Activated naive CD4-positive, alpha-beta T cell treated with anti-CD3 and anti-CD28 coated beads, Interleukin-2, amount 50 U/mL, for 24 hours (primary cell): ENCODE measurements around the gene AHSG.
A peak's percentile ranks its signal among the peaks of the same experiment; 100 is the strongest.

Experiments
- H3K27ac Mint-ChIP-seq: one replicate; pipeline ENCODE4 v1.8.0; 2021; ENCODE audit warnings: mild to moderate bottlenecking, mixed read lengths
- H3K27me3 Mint-ChIP-seq: one replicate; pipeline ENCODE4 v1.8.0; 2021; ENCODE audit warnings: mixed read lengths
- H3K36me3 Mint-ChIP-seq: one replicate; pipeline ENCODE4 v1.8.0; 2021; ENCODE audit warnings: mixed read lengths
- H3K4me1 Mint-ChIP-seq: one replicate; pipeline ENCODE4 v1.8.0; 2021; ENCODE audit warnings: mixed read lengths
- H3K4me3 Mint-ChIP-seq: one replicate; pipeline ENCODE4 v1.8.0; 2021; ENCODE audit warnings: mild to moderate bottlenecking, mixed read lengths
- H3K9me3 Mint-ChIP-seq: one replicate; pipeline ENCODE4 v1.8.0; 2021; ENCODE audit warnings: mixed read lengths

Gene AHSG

DNA sequence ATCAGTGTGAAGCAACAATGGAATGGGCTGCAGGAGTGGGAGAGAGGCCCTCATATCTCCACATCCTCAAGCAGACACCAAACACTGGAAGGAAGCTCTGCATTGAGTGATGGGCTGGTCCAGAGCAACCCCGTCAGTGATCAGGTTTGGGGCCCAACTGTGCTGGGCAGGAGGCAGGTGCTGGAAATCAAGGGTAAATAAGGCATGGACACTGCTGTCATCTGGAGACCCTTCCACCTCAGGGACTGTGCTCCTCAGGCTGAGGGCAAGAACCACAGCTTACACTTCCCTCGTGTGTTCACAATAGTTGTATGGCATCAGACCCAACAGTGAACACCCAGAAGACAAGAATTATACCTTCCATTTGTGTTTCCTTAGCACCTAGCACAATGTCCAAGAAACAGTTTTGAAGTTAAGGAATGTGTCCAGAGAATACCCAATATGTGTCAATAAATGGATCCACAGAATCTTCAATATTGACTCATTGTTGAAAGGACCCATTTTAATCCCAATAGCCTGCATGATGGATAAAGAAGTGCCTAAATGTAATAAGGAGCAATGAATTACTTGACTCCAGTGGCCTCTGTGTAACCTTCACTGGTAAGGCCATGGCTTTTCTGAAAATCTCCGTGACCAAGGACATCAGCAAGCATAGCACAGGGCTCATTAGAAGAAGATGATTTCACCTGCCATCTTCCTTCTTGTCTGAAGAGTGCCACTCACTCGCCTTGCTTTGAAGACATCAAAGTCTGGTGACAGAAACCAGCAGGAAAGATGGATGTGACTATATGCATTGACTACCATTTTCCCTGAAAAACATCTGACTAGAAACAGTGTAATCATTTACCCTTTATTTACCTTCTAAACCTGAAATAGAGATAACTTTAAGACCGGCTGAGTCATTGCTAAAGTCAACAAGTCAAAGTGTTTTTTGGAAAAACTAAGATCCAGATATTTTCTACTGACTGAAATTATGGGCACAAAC is 7.0 kb upstream of the AHSG start:
- Mint-ChIP-seq H3K36me3 (no peaks in the 10 kb centered on the region), H3K4me1 (no peaks in the 10 kb centered on the region), H3K4me3 (no peak overlapping the region), H3K27ac (no peak overlapping the region), H3K27me3 (no peaks in the 10 kb centered on the region), H3K9me3 (no peaks in the 10 kb centered on the region)

DNA sequence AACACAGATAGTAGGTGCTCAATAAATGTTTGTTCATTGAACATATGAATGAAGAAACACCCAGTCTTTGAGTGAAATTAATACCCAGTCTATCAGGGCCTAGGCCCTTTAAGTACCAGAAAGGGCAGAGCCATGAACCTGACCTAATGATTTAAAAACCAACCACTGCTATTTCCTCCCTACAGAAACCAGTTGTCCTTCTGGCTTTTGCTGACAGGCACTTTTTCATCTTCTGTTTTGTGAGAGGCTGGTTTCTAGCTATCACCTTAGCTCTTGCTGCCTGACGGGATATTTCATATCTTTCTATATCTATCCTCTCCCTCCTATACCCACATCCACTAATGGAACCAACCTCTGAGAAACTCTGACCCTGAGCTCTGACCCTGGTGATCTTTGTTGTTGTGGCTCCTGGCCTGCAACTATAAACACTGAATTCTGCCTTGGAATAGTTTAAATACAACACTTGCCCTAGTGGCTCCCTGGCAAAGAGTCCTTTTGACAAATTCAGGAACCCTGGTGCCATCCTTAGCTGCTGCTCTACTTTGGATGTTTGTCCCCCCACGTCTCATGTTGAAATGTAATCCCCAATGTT is 4.1 kb upstream of the AHSG start:
- H3K4me1 Mint-ChIP-seq: no peaks in the 10 kb centered on the region
- no peaks in the 10 kb centered on the region for H3K9me3 Mint-ChIP-seq
- no peaks in the 10 kb centered on the region for H3K27me3 Mint-ChIP-seq
- no peak overlapping the region for H3K27ac Mint-ChIP-seq
- no peak overlapping the region for H3K4me3 Mint-ChIP-seq
- no peaks in the 10 kb centered on the region for H3K36me3 Mint-ChIP-seq

DNA sequence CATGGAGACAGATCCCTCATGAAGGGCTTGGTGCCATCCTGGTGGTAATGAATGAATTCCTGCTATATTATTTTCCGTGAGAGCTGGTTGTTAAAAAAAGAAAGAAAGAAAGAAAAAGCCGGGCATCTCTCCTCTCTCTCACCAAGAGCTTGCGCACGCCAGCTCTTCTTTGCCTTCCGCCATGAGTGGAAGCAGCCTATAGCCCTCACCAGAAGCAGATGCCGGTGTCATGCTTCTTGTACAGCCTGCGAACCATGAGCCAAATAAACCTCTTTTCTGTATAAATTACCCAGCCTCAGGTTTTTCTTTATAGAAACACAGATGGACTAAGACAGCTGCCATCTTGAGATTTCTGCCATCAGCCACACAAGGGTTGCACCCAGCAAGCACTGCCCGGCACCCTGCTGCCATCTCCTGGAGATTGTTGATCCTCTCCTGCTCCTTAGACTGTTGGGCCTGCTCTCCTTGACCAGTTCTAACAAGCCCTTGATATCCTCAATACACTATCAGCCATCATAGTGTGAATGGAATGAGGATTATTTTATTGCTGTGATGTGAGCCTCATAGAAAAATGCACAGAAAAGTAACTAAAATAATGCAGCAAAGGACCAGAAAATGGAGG is 3.5 kb upstream of the AHSG start:
- H3K27me3 Mint-ChIP-seq: peaks cover under 1% of the 10 kb centered on the region

DNA sequence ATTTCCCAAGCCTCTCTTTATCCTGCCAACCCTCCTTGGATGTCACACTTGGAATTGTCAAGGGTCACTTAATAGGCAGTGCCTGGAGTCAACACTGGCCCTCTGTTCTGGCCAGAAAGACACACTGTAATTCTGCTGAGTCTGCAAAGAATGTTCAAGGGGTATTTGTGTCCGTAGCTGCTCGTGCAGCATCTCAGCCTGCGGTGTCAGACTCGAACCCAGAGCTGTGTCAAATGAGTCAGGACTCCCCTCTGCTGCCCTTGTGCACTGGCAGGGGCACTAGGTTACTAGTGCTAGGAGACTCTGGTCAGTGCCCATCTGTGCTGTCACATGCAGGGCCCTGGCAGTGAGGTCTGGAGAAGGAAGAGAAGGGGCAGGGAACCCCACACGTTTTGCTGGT is 795 bp upstream of the AHSG start:
- Mint-ChIP-seq H3K27me3 (peaks cover 3% of the 10 kb centered on the region), H3K27ac (no peak overlapping the region), H3K36me3 (no peaks in the 10 kb centered on the region), H3K4me3 (no peak overlapping the region), H3K9me3 (no peaks in the 10 kb centered on the region), H3K4me1 (peaks cover 18% of the 10 kb centered on the region)

More for the DNA sequence above, 3.5 kb upstream of the AHSG start:
- H3K36me3 Mint-ChIP-seq: no peaks in the 10 kb centered on the region
- no peak overlapping the region for H3K27ac Mint-ChIP-seq
- no peaks in the 10 kb centered on the region for H3K9me3 Mint-ChIP-seq
- no peak overlapping the region for H3K4me3 Mint-ChIP-seq
- H3K4me1 Mint-ChIP-seq: peaks cover 2% of the 10 kb centered on the region

DNA sequence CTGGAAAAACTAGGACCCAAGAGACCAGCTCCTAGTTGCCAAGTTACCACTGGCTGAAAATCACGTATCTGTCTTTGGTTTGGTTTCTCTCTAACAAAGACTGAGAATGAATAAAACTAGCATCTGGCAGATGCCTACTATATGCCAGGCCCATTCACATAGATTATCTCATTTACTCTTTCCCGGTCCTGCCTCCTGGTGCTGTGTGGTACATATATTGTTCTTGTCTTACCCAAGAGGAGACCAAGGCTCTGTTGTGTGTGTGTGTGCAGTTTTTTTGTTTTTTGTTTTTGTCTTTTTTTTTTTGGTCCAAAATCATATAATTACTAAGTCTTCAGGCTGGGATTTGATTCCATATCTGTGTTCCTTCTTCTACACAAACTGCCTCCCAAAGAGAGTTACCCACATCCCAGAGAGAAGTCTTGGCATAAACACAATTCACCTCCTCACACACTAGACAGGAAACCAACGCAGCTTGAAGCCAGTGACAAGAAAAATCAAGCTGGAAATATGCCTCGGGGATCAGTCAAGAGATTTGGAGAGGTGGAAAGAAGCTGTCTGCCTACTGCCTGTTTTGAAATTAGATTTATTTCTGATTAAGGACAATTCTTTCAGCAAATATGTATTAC is 891 bp downstream of the AHSG start:
- Mint-ChIP-seq H3K27ac (peak overlapping the region; percentile 11), H3K4me3 (no peak overlapping the region)

DNA sequence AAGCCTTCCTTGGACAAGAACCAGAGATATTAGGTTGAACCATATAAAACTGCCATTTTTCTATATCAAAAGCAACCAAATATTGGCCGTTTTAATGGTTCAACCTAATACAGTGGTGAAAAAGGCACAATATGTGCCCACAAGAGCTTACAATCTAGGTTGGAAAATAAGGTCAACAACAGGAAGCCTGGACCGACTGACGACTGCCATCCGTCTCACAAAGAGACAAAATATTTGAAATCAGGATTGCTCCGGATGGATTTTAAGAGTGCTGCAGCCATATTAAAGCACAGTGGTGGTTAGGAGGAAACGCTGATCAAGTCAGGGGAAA is 1.4 kb downstream of the AHSG start:
- Mint-ChIP-seq H3K27ac (peak overlapping the region; percentile 11), H3K4me1 (peaks cover 28% of the 10 kb centered on the region), H3K4me3 (peak overlapping the region; percentile 9), H3K27me3 (peaks cover 12% of the 10 kb centered on the region), H3K9me3 (no peaks in the 10 kb centered on the region), H3K36me3 (no peaks in the 10 kb centered on the region)

More for the DNA sequence above, 891 bp downstream of the AHSG start:
- H3K9me3 Mint-ChIP-seq: no peaks in the 10 kb centered on the region
- H3K27me3 Mint-ChIP-seq: peaks cover 12% of the 10 kb centered on the region
- peaks cover 28% of the 10 kb centered on the region for H3K4me1 Mint-ChIP-seq
- no peaks in the 10 kb centered on the region for H3K36me3 Mint-ChIP-seq

DNA sequence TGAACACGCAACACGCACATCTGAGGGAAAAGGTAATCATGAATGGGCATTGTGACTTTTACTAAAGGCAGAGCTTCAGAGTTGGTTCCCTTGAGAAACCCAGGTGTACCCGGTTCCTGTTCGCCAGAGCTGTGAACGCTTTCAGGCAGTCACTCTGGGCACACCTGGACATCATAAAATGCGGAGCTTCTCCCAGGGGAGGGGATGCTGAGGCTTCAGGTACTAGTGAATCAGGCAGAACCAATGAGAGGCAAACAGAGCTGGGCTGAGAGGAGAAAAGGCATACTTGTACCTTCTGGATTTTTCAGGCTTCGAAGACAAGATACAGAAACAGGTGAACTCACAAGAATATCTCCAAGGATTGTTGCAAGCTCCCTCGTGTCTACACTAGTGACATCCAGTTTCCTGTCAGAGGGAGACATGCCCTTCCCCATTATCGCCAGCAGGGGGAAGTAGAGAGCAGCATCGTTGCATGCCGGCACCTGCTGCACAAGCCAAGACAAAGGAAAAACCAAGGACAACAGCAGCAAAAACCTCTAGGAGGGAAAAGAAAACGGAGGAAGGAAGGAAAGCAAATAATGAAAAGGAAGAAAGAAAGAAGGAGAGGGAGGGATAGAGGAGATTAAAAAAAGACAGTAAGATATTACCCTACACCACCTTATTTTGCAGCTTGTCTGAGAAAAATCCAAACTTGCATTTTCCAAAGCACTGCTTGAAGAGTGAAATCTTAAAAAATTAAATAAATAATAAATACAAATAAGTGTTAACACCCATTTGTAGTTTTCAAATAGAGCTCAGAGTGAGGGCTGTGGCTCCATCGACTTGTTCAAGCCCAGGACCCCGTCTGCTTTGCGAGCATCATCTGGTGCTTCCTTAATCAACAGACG is 2.0 kb downstream of the AHSG start:
- H3K9me3 Mint-ChIP-seq: no peaks in the 10 kb centered on the region
- H3K36me3 Mint-ChIP-seq: no peaks in the 10 kb centered on the region
- peak overlapping the region; percentile 9 for H3K4me3 Mint-ChIP-seq
- peaks cover 12% of the 10 kb centered on the region for H3K27me3 Mint-ChIP-seq
- H3K4me1 Mint-ChIP-seq: peaks cover 28% of the 10 kb centered on the region
- peak overlapping the region; percentile 31 for H3K27ac Mint-ChIP-seq

DNA sequence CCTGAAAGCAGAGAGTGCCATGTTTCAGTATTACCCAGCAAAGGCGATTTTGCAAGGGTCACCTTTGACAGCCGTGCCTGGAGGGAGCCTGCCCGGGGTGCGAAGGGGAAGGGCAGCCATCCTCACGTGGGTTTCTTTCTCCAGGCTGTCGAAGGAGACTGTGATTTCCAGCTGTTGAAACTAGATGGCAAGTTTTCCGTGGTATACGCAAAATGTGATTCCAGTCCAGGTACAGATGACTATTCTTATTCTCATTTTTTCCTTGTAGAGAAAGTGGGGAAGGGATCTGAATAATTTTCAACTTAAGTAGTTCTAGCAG is 3.4 kb downstream of the AHSG start:
- Mint-ChIP-seq H3K36me3 (no peaks in the 10 kb centered on the region), H3K9me3 (no peaks in the 10 kb centered on the region), H3K27ac (no peak overlapping the region), H3K4me3 (no peak overlapping the region), H3K4me1 (peaks cover 28% of the 10 kb centered on the region), H3K27me3 (peaks cover 12% of the 10 kb centered on the region)

DNA sequence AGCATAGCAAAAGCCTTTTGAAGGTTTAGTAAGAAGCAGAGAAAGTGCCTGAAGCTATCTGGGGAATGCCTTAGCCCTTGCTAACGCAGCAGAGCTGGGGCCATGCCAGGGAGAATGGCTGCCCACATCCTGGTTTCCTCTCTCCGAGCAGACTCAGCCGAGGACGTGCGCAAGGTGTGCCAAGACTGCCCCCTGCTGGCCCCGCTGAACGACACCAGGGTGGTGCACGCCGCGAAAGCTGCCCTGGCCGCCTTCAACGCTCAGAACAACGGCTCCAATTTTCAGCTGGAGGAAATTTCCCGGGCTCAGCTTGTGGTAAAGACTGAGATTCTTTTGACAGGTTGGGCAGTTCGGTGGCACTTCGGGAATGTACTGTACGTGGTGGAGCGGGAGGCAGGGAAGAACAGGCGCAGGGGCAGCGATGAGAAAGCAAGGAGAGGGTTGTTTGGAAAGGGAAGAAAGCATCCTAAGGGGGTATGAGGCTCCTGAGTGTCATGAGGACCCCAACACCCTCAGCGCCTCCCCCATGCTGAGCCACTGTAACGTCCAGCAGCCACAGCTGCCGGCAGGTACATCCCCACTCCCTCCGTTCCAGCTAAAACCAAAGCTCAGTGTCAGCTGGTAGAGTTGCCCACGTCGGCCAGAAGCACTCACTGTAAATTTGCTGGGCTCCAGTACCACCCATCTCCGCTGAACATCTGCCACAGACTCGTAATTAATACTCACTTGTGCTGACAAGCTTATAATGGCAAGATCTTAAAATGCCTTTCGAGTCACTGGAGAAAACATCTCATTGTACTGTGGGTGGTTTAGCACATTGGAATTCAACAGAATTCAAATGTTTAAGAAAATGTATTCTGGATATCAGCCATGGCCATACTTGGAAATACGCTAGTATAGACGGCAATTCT is 4.4 kb downstream of the AHSG start:
- H3K36me3 Mint-ChIP-seq: no peaks in the 10 kb centered on the region
- peak overlapping the region; percentile 69 for H3K27ac Mint-ChIP-seq
- H3K4me3 Mint-ChIP-seq: peak overlapping the region; percentile 68
- no peaks in the 10 kb centered on the region for H3K9me3 Mint-ChIP-seq
- peaks cover 28% of the 10 kb centered on the region for H3K4me1 Mint-ChIP-seq
- peaks cover 12% of the 10 kb centered on the region for H3K27me3 Mint-ChIP-seq

DNA sequence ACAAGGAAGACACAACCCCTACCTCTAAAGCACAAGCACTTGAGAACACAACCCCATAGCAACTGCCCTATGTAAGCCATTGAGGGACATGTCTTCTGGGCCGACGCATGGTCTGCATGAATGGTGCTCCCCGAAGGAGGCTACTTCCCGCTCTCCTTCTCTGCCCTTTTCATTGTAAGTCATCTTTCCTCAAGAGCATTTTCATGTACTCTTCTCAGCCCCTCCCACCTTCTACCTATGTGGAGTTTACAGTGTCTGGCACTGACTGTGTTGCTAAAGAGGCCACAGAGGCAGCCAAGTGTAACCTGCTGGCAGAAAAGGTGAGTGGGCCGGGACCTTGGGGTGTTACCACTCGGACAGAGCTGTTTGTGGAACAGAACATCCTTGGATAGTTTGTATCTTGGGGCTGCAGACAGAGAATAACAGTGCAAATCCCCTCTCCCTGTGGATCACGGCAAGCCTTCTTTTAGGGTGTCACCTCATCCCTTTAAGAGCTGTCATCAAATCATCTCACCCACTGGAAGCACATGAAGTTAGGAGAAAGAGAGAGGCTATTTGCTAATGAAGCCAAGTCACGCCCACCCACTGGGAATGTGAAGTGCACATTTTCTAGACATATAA is 5.6 kb downstream of the AHSG start:
- Mint-ChIP-seq H3K27me3 (peaks cover 12% of the 10 kb centered on the region), H3K4me1 (peaks cover 28% of the 10 kb centered on the region), H3K4me3 (no peak overlapping the region), H3K27ac (no peak overlapping the region), H3K9me3 (no peaks in the 10 kb centered on the region), H3K36me3 (no peaks in the 10 kb centered on the region)

DNA sequence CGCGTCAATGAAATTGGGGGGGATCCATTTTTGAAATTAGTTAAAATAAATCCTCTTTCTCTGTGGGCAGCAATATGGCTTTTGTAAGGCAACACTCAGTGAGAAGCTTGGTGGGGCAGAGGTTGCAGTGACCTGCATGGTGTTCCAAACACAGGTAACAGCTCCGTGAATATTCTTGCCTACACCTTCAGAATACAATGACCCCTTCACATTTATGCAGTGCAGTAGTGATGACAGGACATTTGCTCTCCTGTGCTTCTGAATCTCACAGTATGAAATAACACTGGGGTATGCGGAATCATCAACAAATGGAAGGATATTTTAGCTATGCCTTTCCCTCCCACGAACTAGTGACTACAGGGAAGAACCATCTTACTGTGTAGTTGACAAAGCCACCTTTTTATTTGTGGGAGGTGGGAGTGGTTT is 6.9 kb downstream of the AHSG start:
- H3K27ac Mint-ChIP-seq: no peak overlapping the region
- H3K4me3 Mint-ChIP-seq: no peak overlapping the region
- H3K36me3 Mint-ChIP-seq: no peaks in the 10 kb centered on the region
- peaks cover 23% of the 10 kb centered on the region for H3K4me1 Mint-ChIP-seq
- H3K9me3 Mint-ChIP-seq: no peaks in the 10 kb centered on the region
- peaks cover 11% of the 10 kb centered on the region for H3K27me3 Mint-ChIP-seq

DNA sequence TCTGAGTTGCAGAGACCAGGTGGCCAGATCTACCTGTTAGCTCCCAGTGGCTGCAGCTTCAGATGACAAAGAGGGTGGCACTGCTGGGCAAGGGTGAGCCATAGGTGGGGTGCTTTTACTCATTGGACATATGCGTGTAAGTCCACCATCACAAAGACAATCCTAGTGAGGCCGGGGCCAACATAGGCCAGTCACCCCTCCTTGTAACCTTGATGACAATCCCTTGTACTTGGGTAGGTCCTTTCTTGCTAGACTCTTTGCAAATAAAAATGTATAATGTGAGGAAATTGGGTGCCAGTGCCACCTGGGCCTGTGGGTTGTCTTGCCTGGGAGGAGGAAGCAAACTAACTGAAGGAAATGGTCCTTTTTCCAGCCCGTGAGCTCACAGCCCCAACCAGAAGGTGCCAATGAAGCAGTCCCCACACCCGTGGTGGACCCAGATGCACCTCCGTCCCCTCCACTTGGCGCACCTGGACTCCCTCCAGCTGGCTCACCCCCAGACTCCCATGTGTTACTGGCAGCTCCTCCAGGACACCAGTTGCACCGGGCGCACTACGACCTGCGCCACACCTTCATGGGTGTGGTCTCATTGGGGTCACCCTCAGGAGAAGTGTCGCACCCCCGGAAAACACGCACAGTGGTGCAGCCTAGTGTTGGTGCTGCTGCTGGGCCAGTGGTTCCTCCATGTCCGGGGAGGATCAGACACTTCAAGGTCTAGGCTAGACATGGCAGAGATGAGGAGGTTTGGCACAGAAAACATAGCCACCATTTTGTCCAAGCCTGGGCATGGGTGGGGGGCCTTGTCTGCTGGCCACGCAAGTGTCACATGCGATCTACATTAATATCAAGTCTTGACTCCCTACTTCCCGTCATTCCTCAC is 7.6 kb downstream of the AHSG start:
- Mint-ChIP-seq H3K4me3 (no peak overlapping the region), H3K4me1 (peaks cover 20% of the 10 kb centered on the region), H3K27me3 (peaks cover 9% of the 10 kb centered on the region), H3K27ac (no peak overlapping the region), H3K36me3 (no peaks in the 10 kb centered on the region), H3K9me3 (no peaks in the 10 kb centered on the region)
